GM19438 (cell line): Measurements from ENCODE around the gene HMGCS1.
A peak's percentile ranks its signal among the peaks of the same experiment; 100 is the strongest.
"Not testable (repeated sequence)": the region's sequence is repeated elsewhere in the genome, so short reads cannot be mapped to it uniquely, and the experiment has no call there.

Source experiments
- ATAC-seq: cut with Tn5 transposase; IDR thresholded peaks from one replicate; pipeline ENCODE4 v1.9.1; 2021; ENCODE audit warnings: low read depth; ENCODE audit not compliant: unreplicated experiment

HMGCS1 gene

GRCh38 chr5:43279548-43280274, 33.5 kb downstream of the HMGCS1 start:
- no peak for ATAC-seq

GRCh38 chr5:43275391-43275790, 37.8 kb downstream of the HMGCS1 start:
- no peak for ATAC-seq

GRCh38 chr5:43274435-43275114, 38.6 kb downstream of the HMGCS1 start:
- ATAC-seq, result no peak

GRCh38 chr5:43273552-43273951, 39.7 kb downstream of the HMGCS1 start:
- no peak for ATAC-seq

GRCh38 chr5:43270645-43271044, 42.6 kb downstream of the HMGCS1 start:
- ATAC-seq, result no peak

- ATAC-seq, result no peak
Measured at GRCh38 chr5:43268188-43268820, 44.9 kb downstream of the HMGCS1 start.

GRCh38 chr5:43262269-43262668, 50.9 kb downstream of the HMGCS1 start:
- not testable (repeated sequence) for ATAC-seq

- ATAC-seq, result no peak
Measured at GRCh38 chr5:43258116-43258515, 55.1 kb downstream of the HMGCS1 start.

- ATAC-seq, result peak; percentile 59
Measured at GRCh38 chr5:43256261-43256966, 56.8 kb downstream of the HMGCS1 start.

- ATAC-seq, result peak; percentile 42
Measured at GRCh38 chr5:43255704-43256103, 57.5 kb downstream of the HMGCS1 start.

GRCh38 chr5:43251754-43252153, 61.5 kb downstream of the HMGCS1 start:
- ATAC-seq, result no peak

GRCh38 chr5:43245724-43246385, 67.4 kb downstream of the HMGCS1 start:
- peak; percentile 59 for ATAC-seq

- peak; percentile 47 for ATAC-seq
Measured at GRCh38 chr5:43244823-43245565, 68.2 kb downstream of the HMGCS1 start.

GRCh38 chr5:43243270-43243669, 69.9 kb downstream of the HMGCS1 start:
- no peak for ATAC-seq

GRCh38 chr5:43242196-43242595, 71.0 kb downstream of the HMGCS1 start:
- ATAC-seq, result no peak
